ENCODE results near the gene SRSF10.
A peak's percentile ranks its signal among the peaks of the same experiment; 100 is the strongest.

Gene SRSF10

DNA sequence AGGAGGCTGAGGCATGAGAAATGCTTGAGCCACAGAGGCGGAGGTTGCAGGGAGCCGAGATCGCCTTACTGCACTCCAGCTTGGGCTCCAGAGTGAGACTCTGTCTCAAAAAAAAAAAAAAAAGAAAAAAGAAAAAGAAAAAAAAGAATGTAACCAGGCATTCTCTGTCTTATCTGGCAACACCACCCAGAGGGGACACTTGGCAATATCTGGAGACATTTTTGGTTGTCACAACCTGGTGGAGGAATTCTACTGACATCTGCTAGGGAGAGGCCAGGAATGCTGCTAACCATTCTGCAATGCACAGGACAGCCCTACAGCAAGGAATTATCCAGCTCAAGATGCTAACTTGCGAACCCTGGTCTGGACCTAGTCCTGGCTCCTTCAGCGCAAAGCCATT, 64.7 kb downstream of the SRSF10 start:
- TF ChIP-seq, protein P1, sequence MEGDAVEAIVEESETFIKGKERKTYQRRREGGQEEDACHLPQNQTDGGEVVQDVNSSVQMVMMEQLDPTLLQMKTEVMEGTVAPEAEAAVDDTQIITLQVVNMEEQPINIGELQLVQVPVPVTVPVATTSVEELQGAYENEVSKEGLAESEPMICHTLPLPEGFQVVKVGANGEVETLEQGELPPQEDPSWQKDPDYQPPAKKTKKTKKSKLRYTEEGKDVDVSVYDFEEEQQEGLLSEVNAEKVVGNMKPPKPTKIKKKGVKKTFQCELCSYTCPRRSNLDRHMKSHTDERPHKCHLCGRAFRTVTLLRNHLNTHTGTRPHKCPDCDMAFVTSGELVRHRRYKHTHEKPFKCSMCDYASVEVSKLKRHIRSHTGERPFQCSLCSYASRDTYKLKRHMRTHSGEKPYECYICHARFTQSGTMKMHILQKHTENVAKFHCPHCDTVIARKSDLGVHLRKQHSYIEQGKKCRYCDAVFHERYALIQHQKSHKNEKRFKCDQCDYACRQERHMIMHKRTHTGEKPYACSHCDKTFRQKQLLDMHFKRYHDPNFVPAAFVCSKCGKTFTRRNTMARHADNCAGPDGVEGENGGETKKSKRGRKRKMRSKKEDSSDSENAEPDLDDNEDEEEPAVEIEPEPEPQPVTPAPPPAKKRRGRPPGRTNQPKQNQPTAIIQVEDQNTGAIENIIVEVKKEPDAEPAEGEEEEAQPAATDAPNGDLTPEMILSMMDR (IDR thresholded peaks at IDR 0.05; ENCODE audit: control extremely low read depth, extremely low read depth, low read depth, missing control alignments): peak; percentile 11
- ChIA-PET POLR2A (interaction anchor here (0.5 kb wide), 1 partner anchor 362 kb away, joined by 4 read pairs; no protein-coding TSS in a partner anchor), CTCF (interaction anchor here (1.2 to 8.1 kb wide), 14 partner anchors 10 to 361 kb away, joined by 3 to 180 read pairs (median 11); partner anchors contain the start of genes HMGCL and PITHD1)
- no peak for DNase-seq (ENCODE audit: extremely low spot score)

- no peak for DNase-seq (ENCODE audit: extremely low spot score)
- ChIA-PET CTCF (interaction anchor here (2.0 to 8.1 kb wide), 6 partner anchors 10 to 144 kb away, joined by 7 to 180 read pairs (median 52); partner anchors contain the start of gene PITHD1), POLR2A (no interaction called here)
- TF ChIP-seq, protein P1 (IDR thresholded peaks at IDR 0.05; ENCODE audit: control extremely low read depth, extremely low read depth, low read depth, missing control alignments): no peak
These were observed 65.2 kb downstream of the SRSF10 start for GRCh38 chr1:23914921-23915320.

Data from GM10248 (cell line).